HT-29 (cell line): ENCODE results near the gene SLC8A1. TPM values are rescaled to one million over a fixed set of nuclear protein-coding genes. Genes with fewer than 3 reads are reported as not detected.

Experiments used
- DNase-seq: peaks from one replicate; pipeline ENCODE4 v3.0.0-alpha.2; 2015; ENCODE audit warnings: low spot score
- total RNA-seq: library from RNA; depleted of rRNA; stranded (reverse); fragments of >200 nt; shearing (Covaris generic); gene quantifications from 2 replicates; pipeline ENCODE4 v1.2.3, GENCODE V29; 2014

SLC8A1 gene
- total RNA-seq, 1 experiment from 2014 or later, result 0.10 TPM

DNA sequence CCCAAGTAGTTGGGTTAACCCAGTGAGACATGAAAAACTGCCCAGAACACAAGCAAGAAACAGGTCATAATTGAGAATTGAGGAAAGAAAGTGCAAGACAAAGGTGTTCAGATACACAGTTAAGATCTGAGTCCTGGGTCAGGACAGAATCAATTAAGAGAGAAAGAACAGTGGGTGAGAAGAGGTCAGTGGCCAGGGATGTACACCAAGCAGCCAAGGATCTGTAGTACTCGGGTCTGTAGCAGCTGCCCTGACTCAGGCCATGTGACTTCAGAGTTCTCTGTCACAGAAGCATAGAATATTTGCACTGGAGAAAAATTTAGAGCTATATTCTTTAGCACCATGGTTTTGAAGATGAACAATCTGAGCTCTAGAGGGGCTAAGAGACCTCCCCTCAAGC is 141.6 kb downstream of the SLC8A1 start:
- no peak for DNase-seq

DNA sequence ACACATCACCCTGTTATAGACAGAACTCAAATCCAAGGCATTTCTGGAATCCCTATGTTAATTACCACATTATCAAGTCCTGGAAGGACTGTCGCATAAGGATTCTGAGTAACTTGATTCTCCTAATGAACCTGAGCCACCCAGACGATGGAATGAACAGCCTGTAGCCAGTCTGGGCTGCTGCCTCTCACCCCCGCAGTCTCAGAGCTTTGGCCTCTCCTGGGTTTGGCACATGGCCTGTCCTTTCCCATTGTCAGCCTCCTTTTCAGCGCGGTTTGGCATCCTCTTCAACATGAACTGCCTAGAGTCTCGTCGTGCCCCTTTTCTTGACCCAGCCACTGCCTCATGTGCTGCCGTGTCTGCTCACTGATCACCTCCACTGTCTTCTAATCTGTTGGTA is 147.6 kb downstream of the SLC8A1 start:
- no peak for DNase-seq

DNA sequence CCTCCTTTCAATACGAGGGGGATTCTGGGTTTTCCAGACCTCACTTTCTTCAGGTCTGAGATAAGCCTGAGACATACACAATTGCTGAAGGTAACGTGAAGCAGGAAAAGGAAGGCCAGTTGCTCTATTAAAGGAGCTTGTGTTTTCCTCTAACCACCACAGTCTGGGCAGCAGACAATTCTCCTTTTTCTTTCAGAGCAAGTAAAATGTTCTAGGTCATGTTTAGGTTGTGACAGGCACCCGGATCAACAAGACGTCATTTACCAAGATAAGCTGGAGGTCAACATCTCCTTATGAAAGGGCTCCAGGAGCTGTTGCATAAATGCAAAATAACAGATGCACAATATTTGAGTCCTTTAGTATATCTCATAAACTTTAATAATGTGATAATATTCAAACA is 148.1 kb downstream of the SLC8A1 start:
- DNase-seq, result no peak

DNA sequence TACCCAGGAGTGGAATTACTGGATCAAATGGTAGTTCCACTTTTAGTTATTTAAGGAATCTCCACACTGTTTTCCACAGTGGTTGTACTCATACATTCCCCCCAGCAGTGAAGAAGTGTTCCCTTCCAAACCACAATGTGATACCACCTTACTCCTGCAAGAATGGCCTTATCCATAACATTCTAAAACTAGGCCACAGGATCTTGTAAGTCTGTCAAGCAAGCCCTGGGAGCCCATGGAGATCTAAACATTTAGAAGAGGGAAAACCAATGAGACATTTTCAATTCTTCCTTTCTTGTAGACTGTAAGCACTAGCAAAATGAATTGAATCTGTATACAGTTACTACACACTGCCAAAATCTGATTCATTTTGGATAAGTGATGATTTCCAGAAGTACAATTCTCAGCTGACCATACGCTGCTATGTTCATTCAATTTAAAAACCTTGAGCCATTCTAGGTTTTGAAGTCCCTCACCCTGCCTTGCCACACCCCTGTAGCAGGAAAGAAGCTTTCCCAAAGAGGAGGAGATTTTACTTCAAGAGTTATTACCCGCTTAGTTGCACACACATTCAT is 149.1 kb downstream of the SLC8A1 start:
- no peak for DNase-seq

DNA sequence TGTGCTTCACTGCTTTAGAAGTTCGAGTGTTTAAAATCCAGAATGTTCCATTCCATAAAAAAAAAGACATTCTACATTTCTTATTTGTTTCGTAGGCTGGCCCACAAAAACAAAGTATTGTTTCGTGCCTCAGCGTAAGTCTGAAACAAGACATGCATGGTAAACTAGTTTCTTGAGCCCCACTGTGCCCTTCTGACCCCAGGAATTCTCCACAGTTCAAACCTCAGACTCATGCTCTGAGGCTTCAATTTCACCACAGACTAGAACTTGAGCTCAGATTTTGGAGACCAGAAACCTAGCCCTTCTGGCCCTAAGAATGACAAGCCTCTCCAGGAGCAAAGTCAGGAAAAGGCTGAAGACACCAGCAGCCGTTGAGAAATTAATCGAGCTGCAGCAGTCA is 151.5 kb downstream of the SLC8A1 start:
- no peak for DNase-seq

DNA sequence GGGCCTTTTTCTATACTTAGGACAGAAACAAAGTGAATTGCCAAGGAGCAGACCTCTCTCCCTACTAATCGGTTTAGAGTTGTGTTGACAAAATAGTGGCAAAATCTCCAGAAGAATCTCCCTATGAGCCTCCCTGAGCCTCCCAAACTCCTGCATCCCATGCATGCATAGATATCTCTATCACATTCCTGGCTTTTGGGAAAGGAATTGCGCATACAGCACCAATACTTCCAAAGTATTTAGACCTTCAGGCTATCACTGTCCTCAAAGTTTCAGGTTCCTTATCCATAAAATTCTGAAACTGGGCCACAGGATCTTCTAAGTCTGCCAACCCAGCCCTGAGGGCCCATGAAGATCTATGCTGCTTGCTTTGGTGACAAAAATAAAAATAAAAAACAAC is 152.1 kb downstream of the SLC8A1 start:
- DNase-seq, result no peak

DNA sequence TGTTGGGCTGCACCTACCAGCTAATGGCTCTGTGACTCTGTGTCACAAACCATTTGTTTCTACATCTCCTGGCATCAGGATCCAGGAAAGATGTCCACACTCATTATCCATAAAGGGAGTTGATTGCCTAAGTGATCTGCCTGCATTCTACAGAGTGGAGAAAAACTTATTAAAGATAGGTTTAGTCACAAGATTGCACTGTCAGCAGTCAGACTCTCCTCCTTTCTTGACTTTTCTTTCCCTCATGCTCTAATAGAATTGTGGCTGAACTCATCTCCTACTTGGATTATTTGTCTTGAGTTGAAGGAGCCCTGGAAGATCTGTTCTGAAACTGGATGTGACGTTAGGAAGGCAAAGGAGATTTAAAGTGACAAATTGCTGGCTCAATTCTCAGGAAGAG is 152.7 kb downstream of the SLC8A1 start:
- DNase-seq, result no peak

DNA sequence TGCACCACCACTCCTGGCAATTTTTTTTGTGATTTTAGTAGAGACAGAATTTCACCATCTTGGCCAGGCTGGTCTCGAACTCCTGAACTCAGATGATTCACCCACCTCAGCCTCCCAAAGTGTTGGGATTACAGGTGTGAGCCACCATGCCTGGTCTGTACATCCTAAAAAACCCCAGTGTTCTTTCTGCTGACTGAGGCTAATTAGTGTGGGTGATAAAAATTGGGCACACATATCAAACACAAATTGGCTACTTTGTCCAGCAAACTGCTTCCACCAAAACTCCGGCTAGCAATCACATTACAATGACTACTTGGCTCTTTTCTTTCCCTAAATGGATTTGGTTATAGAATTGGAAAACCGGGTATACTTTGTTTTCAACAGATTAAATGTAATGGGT is 153.9 kb downstream of the SLC8A1 start:
- DNase-seq, result no peak

DNA sequence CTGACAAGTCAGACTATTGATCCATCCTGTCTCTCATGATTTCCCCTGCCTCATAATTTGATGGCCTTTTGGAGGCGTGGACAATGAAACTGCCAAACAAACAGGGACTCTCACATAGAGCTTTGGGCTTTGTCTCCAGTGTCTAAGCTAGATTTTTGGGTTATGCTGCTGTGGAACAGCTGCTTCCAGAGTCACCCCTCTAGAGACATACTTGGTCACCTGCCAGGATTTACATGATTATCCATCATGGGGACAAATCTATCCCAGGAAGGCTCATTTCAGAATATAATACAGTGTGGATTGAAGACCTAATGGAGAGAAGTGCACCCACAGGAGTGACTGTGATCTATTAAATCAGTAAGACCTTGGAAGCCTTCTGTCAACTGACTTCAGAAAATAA is 159.6 kb downstream of the SLC8A1 start:
- DNase-seq, result no peak

DNA sequence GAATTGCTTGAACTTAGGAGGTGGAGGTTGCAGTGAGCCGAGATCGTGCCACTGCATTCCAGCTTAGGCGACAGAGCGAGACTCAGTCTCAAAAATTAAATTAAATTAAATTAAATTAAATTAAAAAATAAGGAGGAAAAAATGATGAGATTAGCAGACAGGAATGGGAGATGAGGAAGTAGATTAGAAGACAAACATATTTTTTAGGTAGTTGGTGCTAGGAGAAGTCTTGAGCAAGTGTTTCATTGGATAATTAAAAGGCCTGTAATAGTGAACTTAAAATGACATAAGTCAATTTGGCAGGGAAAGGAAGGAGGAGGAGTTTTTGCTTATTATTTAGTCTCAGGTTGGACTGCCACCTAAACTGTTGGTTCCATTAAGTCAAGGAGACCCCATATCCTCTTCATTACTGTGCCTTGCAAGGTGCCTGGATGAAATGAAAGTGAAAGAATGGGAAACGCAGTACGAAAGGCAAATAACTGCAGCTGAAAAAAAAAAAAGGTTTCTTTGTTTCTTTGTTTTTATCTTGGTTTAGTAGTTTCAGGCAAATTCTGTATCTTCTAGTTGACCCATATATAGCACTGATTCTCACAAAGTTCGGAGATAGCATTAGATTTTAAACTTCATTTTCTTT is 162.0 kb downstream of the SLC8A1 start:
- no peak for DNase-seq

DNA sequence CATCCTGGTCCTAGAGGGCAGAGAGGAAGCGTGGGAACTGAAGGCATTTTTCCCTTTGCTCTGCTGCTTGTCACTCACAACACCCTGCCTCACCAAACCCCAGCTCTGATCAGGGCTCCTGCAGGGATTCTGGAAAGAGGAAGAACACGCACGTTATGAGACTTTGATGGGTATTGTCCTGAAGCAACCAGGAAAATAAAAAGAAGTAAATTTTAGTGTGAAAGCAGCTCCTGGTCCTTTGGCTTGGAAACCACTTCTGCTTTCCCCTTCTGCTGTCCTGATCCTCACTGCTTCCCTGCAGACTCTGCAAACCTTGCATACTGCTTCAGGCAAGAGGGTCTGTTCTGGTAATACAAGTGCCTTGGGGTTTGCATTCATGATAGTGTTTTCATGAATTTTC is 164.1 kb downstream of the SLC8A1 start:
- DNase-seq, result no peak

DNA sequence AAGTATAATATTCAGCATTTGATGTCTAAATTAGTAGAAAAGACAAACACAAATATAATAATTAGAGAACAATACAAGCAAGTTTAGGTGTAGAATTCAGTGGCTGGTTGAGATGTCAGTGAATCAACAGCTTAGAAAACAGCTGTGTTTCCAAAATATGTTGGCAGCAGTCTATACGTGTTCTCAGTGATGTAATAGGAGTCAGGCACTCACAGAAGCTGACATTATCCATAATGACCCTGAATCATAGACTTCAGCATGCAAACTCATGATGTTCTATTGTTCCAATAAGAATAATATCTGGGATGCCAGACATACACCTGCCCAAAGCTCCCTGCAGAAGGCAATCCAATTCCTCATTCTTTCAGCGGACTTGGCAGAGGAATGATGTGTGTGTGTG is 164.7 kb downstream of the SLC8A1 start:
- DNase-seq, result no peak

DNA sequence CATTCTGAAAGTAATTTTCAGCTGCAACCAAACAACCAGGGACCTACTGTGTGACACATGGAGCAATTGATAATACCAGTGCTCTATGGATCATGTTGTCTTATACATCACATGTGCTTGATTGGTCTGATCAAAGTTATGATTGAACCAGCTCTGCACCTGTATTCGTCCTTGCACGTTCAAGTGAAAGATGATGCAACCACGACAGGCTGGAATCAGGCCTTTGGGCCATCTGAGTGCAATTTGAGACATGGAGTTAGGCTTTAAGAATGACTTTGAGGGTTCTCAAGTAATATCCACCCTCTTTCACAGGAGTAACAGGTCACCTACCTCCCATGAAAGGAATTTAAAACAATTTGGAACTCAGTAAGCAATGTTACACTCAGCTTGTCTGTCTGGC is 165.2 kb downstream of the SLC8A1 start:
- no peak for DNase-seq

DNA sequence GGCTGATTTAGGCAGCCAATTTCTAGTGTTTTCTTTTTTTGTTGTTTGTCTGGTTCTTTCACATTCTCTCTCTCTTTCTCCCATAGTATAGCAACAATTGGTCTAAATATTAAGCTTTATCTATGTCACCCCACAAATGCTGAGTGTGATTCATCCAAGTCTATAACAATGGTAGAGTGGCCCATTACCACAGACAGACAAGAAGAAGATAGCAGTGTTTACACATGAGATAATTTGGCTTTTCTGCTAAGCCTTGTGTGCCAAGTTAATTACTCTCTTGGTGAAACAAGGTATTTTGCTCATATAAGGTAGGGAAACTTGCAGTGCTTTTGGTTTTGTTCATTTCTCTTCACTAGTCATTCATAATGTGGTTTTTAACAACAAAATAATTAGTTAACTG is 166.5 kb downstream of the SLC8A1 start:
- DNase-seq, result no peak

DNA sequence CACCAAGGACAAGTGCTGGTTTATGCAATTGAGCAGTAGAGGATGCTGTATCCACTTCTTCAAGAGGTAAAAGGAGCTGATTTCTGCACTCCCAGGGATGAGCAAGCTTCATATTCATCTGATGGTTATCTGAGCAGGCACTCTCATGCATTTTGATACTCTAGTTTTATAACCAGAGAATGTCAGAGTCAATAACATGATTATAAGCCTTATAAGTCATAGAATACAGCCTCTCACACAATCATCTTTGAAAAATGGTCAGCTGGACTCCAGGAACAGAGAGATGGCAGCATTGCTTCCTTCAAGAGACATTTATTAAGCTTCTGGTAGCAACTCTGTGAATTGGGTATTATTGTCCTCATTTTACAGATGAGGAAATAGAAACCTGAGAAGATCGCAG is 167.1 kb downstream of the SLC8A1 start:
- no peak for DNase-seq

DNA sequence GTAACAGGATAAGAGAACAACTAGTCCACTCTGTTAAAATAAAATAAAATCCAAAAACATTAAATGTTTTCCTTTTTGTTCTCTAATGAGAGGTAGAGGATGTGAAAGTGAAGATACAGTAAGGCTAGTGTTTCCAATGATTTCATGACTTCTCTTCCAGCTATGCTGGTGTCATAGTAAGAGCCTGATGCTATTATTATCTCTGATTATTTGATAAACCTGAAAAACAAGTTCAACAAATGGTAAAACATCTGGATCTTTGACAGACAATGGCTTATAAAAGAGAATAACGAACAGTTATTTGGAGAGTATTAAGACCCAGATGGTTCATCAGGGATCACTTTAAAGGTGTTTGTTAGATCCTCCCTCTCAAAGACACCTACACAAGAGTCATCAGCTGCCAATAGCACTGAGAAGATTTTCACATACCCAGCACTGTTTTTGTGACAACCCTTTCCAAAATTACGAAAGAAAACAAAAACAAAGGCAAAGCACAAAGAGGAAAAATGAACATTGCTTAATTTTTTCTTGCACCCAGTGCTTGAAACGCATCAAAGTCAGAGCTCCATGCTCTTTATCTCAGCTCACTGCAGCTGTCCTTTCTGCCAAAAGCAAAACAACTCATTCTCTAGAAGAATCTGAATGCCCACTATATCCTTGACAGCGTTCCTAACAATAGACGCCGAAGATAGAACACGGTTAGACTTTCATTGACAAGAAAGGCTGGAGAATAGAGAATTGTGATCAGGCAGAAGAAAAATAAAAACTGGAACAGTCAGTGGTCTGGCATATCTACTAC is 168.6 kb downstream of the SLC8A1 start:
- DNase-seq, result no peak

DNA sequence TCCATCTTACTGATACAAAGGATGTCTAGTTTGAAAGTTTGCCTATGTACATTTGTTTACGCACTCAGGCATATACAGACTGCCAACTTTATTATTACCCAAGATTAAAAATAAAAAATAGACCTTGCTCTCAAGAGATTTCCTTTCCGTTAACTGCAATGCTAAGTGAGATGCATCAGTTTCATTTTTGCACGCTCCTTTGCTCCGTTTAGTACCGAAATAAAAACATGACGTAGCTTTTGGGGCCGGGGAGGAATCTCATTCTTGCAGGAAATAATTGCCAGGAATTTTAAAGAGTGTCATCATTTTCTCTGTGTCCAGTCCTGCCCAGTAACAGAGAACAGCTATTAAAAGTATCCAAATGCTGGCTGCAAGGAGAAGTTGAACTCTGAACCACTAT is 169.5 kb downstream of the SLC8A1 start:
- no peak for DNase-seq

DNA sequence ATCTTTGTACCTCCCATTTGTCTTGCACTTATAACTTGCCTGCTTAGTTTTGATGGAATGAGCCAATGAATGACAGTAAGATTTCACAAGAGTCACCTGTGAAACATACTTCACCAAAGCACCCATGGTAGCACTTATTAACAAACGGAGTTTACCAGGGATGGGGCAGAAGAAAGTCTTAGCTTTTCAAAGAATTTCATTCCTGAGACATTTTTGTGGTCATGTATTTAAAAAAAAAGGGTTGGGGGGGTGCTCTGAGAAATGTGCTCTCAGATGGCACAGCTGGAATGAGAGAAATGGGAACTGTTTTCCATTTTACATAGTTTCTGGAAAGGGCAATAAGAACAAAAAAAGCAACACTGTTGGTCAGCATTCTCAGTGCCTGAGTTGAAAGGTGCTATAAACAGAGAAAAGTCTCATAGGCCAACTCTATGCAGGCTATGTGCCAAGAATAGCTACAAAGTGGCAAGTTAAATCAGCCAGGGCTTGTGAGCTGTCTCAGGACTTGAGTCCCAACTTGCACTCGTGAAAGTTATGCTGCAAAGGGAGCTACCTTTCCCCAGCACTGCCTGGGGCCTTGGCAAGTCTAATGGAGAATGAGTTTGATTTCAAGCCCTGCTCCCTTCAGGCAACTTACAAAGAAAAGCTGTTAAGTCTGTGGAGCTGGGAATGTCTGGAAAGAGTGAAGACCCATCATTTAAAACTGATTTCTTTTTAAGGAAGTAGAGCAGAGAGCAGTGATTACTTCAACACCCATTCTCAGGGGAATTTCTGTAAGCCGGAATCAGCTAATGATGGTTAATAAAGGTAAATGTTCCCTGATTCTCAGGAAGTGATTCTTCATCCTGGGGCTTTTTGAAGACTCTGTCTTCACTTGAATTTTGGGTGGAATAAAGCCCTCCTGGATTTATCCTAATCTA is 170.6 kb downstream of the SLC8A1 start:
- no peak for DNase-seq

DNA sequence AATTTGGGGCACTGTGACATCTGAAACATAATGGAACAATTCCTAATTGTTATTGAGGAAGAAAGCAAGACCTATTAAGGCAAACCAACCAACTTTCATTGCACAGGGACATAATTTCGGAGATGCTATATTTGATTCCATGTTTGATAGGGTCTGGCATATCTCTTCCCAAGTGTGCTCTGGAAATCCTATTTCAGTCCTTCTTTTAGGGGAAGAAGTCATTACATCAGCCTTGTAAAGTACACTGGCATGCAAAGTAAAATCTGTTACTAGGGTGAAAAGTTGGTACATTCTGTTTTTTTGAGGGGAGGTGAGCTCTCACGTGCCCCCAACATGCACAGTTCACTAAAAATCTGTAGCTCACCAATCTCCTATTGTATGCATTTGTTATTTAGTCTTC is 172.4 kb downstream of the SLC8A1 start:
- DNase-seq, result no peak

DNA sequence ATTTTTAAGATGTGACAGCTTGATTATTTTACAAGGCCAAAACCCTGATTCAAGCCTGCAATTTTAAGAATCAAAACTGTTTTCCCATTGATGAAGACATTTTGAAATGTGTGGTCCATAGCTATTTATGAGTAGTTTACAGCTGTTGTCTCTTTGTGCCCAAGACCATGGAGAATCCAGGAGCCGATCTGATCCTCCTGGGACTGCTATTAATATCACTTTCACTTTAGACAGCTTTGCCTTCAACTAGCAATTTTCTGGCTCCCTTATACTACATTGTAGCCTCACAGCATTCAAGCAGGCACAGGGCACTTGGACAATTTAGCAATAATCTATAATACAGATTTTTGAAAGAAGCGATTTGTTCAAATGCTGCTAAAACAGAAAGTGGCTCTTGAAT is 172.9 kb downstream of the SLC8A1 start:
- no peak for DNase-seq

DNA sequence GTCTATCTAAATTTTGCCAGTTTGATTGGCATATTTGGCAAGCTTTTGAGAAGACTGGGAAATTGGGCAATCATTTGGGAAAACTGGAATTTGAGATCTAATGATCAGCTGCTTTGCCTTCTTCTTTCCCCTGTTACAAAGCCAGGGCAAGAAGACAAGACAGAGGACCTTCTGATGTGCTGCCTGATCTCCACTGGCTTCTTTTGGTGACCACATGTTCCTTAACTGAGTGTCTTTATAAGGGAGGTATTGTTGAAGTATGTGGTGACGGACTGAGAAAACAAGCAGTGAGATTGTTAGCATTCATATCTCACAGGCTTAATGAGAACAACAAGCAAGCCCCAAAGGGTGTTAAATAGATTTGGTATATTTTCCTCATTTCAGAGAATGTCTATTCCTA is 175.8 kb downstream of the SLC8A1 start:
- no peak for DNase-seq

DNA sequence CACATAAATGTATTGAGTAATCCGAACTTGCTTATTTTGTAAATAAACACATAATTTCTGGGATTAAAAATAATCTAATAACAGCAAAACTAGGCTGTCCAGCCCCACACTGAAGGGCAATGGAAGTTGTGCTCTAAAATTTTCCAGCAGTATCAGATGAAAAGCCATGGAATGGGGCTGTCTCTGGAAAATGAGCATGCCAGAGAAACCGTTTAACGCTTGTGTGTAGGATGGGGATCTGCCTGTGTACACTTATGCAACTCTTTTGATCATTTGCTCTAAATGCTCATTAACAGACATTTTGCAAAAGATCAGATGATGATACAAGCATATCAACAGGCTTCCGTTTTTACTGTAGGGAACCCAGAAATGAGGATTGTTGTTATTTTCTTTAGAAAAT is 177.6 kb downstream of the SLC8A1 start:
- no peak for DNase-seq
